K562 (cell line): ENCODE measurements around the gene URM1. TPM values are rescaled to one million over a fixed set of nuclear protein-coding genes. Genes with fewer than 3 reads are reported as not detected.

Source experiments
- CHD4 ChIP-seq: fragments of 200-600 bp; sonication (generic); IDR thresholded peaks from 3 replicates; pipeline ENCODE4 v1.6.1; 2012; ENCODE audit warnings: low read depth, mild to moderate bottlenecking, mixed read lengths, low read length, inconsistent platforms; ENCODE audit not compliant: insufficient read depth, insufficient replicate concordance, poor library complexity, severe bottlenecking
- CTBP1 ChIP-seq: fragments of 450-650 bp; IDR thresholded peaks from 2 replicates; pipeline ENCODE4 v1.6.1; 2016; ENCODE audit warnings: borderline replicate concordance
- EP300 ChIP-seq: IDR thresholded peaks from 2 replicates; pipeline ENCODE4 v1.6.1; 2012; ENCODE audit warnings: low read length, improper control_type of control experiment
- GATAD2A ChIP-seq: fragments of 450-650 bp; IDR thresholded peaks from 2 replicates; pipeline ENCODE4 v1.6.1; 2017
- LCOR ChIP-seq: sonication (generic); formaldehyde crosslinking; IDR thresholded peaks from 2 replicates; pipeline ENCODE4 v1.8.0; 2022; ENCODE audit warnings: mild to moderate bottlenecking, missing genetic modification reagents
- MAX ChIP-seq: sonication (generic); formaldehyde crosslinking; IDR thresholded peaks from 2 replicates; pipeline ENCODE4 v1.9.0; 2022; ENCODE audit warnings: mild to moderate bottlenecking, missing genetic modification reagents
- THRB ChIP-seq: fragments of 450-650 bp; formaldehyde crosslinking; conservative IDR thresholded peaks from 2 replicates; pipeline ENCODE4 v1.4.0; 2022; ENCODE audit warnings: mild to moderate bottlenecking, missing genetic modification characterization
- ZNF668 ChIP-seq: fragments of 250-450 bp; sonication (Bioruptor Pico); IDR thresholded peaks from 2 replicates; pipeline ENCODE4 v1.8.0; 2022; ENCODE audit warnings: mild to moderate bottlenecking, inconsistent platforms
- polyA plus RNA-seq, 8 experiments: library from polyadenylated mRNA; depleted of rRNA in 4 of 8; stranded (reverse) in 5 of 8; unstranded in 3 of 8; fragments of >200 nt; fragmentation: Nextera tagmentation in 2 of 8; fragmentation: Illumina TruSeq in 1 of 8; extraction: Ambion mirVana in 2 of 8; extraction: Trizol in 1 of 8; gene quantifications; 2 replicates each; pipeline versions ENCODE4 v1.2.1 to v1.2.3, GENCODE V29; 2011 to 2014; ENCODE audit warnings: inconsistent platforms in 1 of 8, missing spikeins in 1 of 8
- total RNA-seq, 7 experiments: library from RNA; depleted of rRNA in 6 of 7; stranded (reverse); fragments of >200 nt in 6 of 7; fragmentation: Illumina TruSeq in 2 of 7; extraction: Trizol in 2 of 7; gene quantifications; 2 replicates each; pipeline versions ENCODE4 v1.2.1 to v1.2.3, GENCODE V29; 2011 to 2021; ENCODE audit warnings: low replicate concordance in 1 of 7

URM1 gene
- total and polyA plus RNA-seq, 9 of the 15 experiments (the other 6 are each of a cell fraction or from before 2014, with no cell fraction given) = 10.1 to 88.9 (median 53.3) TPM

GRCh38 chr9:128341435-128341849 is 29.7 kb upstream of the URM1 start (continued):
- TF ChIP-seq MAX (CRISPR knock-in tag) = peak; percentile 57; the same call in 1 of the 2 replicates
- no peak for TF ChIP-seq CHD4
- TF ChIP-seq ZNF668 (CRISPR knock-in tag) = no peak
- no peak for TF ChIP-seq LCOR (CRISPR knock-in tag)
- TF ChIP-seq GATAD2A = 0 out of 2 replicates have a peak, but pooled peaks have one; percentile 70
- TF ChIP-seq EP300 = peak; percentile 44
- 0 out of 2 replicates have a peak, but pooled peaks have one; percentile 17 for TF ChIP-seq THRB (CRISPR knock-in tag)
- TF ChIP-seq CTBP1 = peak; percentile 68; the same call in 1 of the 2 replicates
